Amniotic stem cell (primary cell): Measurements from ENCODE around the gene CCSER2.
"Not testable (repeated sequence)": the region's sequence is repeated elsewhere in the genome, so short reads cannot be mapped to it uniquely, and the experiment has no call there.

Experiments
- DNase-seq: peaks from one replicate; lab custom pipeline; 2025; lab: John Stamatoyannopoulos, UW

The CCSER2 gene

GRCh38 chr10:84328418-84329195 lies at the start of gene CCSER2:
Gene CCSER2 (plus strand): TSS chr10:84328589. CDS start chr10:84371053, 42,464 bp downstream.
- DNase-seq: peak; percentile 92

- not testable (repeated sequence) for DNase-seq
Measured at GRCh38 chr10:84279876-84280475, 48.4 kb upstream of the CCSER2 start.

- no peak for DNase-seq
Measured at GRCh38 chr10:84286695-84287094, 41.7 kb upstream of the CCSER2 start.

- no peak for DNase-seq
Measured at GRCh38 chr10:84288151-84288550, 40.2 kb upstream of the CCSER2 start.

GRCh38 chr10:84289521-84290200 lies 38.7 kb upstream of the CCSER2 start:
- no peak for DNase-seq

GRCh38 chr10:84290235-84290634 lies 38.2 kb upstream of the CCSER2 start:
- DNase-seq: no peak

- DNase-seq: no peak
Measured at GRCh38 chr10:84291384-84291783, 37.0 kb upstream of the CCSER2 start.

- DNase-seq: no peak
Measured at GRCh38 chr10:84292502-84292901, 35.9 kb upstream of the CCSER2 start.

GRCh38 chr10:84293171-84293570 lies 35.2 kb upstream of the CCSER2 start:
- DNase-seq: no peak

- DNase-seq: no peak
Measured at GRCh38 chr10:84293574-84294016, 34.8 kb upstream of the CCSER2 start.

GRCh38 chr10:84294766-84295447 lies 33.5 kb upstream of the CCSER2 start:
- DNase-seq: no peak

GRCh38 chr10:84296091-84296981 lies 32.1 kb upstream of the CCSER2 start:
- DNase-seq: peak; percentile 79

GRCh38 chr10:84298057-84298456 lies 30.3 kb upstream of the CCSER2 start:
- DNase-seq: no peak

GRCh38 chr10:84302223-84302622 lies 26.2 kb upstream of the CCSER2 start:
- no peak for DNase-seq

- DNase-seq: no peak
Measured at GRCh38 chr10:84306751-84307384, 21.5 kb upstream of the CCSER2 start.

GRCh38 chr10:84308021-84308420 lies 20.4 kb upstream of the CCSER2 start:
- no peak for DNase-seq

- no peak for DNase-seq
Measured at GRCh38 chr10:84308481-84309304, 19.7 kb upstream of the CCSER2 start.

- DNase-seq: no peak
Measured at GRCh38 chr10:84310470-84310869, 17.9 kb upstream of the CCSER2 start.

- DNase-seq: no peak
Measured at GRCh38 chr10:84311576-84311975, 16.8 kb upstream of the CCSER2 start.

- no peak for DNase-seq
Measured at GRCh38 chr10:84312816-84313215, 15.6 kb upstream of the CCSER2 start.
